Lower leg skin (tissue), 4 donors: ENCODE data around the gene SNRPE. TPM values are rescaled to one million over a fixed set of nuclear protein-coding genes. Genes with fewer than 3 reads are reported as not detected.
A peak's percentile ranks its signal among the peaks of the same experiment; 100 is the strongest.

ENCODE experiments used
- DNase-seq, 2 donors: peaks; one replicate each; pipeline ENCODE4 v3.0.0-alpha.2; 2019; ENCODE audit warnings: low spot score in 2 of 2
- H3K4me3 ChIP-seq: fragments of 200-600 bp; sonication (generic); 2 replicates; pipeline ENCODE4 v1.5.1; 2017; ENCODE audit warnings: mild to moderate bottlenecking, low read depth; ENCODE audit not compliant: poor library complexity, severe bottlenecking
- POLR2A ChIP-seq, 2 donors: fragments of 450-650 bp; IDR thresholded peaks; one replicate each; pipeline ENCODE4 v1.6.1; 2016 to 2017; ENCODE audit warnings: antibody characterized with exemption in 2 of 2, mild to moderate bottlenecking in 1 of 2, moderate library complexity in 1 of 2
- WGBS, 2 donors: methylation state at CpG; one replicate each; pipeline ENCODE4 v1.1.5; 2018; 5-methylcytosine and 5-hydroxymethylcytosine counted together
- intact Hi-C: fragments of 100-400 bp; cut with DNase I; formaldehyde crosslinking; loops from one replicate; pipeline ENCODE4 v1.15.0; 2023; ENCODE audit warnings: low total_unique reads
- total RNA-seq, 4 donors: library from RNA; depleted of rRNA; stranded (reverse); fragments of >200 nt; gene quantifications; one replicate each; pipeline ENCODE4 v1.1.0, GENCODE V29; 2016
- TF ChIP-seq, protein P1 (sequence below), 3 donors: fragments of 450-650 bp; IDR thresholded peaks; one replicate each; pipeline ENCODE4 v1.5.1; 2016; ENCODE audit warnings: antibody characterized with exemption in 3 of 3, mild to moderate bottlenecking in 3 of 3, moderate library complexity in 2 of 3

Gene SNRPE
- total RNA-seq, 4 donors from 2014 or later, result 36.5 to 51.1 (median 38.8) TPM

DNA sequence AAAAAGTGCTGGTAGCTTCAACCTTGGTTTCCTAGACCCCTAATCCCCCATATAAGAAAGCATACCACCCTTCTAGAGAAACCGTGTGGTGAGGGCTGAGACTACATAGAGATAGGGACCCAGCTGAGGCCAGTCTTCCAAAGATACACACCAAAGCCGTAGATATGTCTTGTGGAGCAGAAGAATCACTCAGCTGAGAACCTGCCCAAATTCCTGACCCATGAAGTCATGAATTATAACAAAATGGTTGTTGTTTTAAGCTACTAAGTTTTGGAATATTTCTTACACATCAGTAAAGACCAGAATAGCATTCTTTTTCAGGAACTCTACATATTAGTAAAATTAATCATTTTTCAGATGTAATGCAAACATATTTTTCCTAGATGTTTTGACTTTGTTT lies 3.3 kb upstream of the SNRPE start:
- intact Hi-C loops, result no loop called here
- no peak overlapping the region for H3K4me3 ChIP-seq
- no peak for DNase-seq
- 26 to 29% methylated on average over 2 of the region's 2 CpGs for WGBS, 2 donors
- TF ChIP-seq, protein P1, sequence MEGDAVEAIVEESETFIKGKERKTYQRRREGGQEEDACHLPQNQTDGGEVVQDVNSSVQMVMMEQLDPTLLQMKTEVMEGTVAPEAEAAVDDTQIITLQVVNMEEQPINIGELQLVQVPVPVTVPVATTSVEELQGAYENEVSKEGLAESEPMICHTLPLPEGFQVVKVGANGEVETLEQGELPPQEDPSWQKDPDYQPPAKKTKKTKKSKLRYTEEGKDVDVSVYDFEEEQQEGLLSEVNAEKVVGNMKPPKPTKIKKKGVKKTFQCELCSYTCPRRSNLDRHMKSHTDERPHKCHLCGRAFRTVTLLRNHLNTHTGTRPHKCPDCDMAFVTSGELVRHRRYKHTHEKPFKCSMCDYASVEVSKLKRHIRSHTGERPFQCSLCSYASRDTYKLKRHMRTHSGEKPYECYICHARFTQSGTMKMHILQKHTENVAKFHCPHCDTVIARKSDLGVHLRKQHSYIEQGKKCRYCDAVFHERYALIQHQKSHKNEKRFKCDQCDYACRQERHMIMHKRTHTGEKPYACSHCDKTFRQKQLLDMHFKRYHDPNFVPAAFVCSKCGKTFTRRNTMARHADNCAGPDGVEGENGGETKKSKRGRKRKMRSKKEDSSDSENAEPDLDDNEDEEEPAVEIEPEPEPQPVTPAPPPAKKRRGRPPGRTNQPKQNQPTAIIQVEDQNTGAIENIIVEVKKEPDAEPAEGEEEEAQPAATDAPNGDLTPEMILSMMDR (IDR thresholded peaks at IDR 0.05), result no peak
- no peak for TF ChIP-seq POLR2A (IDR thresholded peaks at IDR 0.05)

DNA sequence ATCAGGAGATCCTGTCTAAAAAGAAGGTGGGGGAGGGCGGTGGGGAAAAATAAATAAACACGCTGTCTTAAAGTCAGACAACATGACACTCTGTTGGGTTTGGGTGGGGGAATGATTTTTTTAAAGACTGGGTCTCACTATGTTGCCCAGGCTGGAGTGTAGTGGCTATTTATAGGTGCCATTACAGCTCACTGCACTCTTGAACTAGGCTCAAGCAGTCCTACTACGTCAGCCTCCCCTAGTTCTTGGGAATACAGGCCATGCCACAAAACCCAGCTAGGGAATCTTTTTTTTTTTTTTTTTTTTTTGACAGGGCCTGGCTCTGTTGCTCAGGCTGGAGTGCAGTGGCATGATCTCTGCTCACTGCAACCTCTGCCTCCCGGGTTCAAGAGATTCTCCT lies 2.4 kb upstream of the SNRPE start:
- TF ChIP-seq, protein P1 (IDR thresholded peaks at IDR 0.05), result no peak
- no peak for TF ChIP-seq POLR2A (IDR thresholded peaks at IDR 0.05)
- WGBS, 2 donors, result 78 to 86% methylated on average over 4 of the region's 4 CpGs
- no peak for DNase-seq
- H3K4me3 ChIP-seq, result no peak overlapping the region
- intact Hi-C loops, result no loop called here

DNA sequence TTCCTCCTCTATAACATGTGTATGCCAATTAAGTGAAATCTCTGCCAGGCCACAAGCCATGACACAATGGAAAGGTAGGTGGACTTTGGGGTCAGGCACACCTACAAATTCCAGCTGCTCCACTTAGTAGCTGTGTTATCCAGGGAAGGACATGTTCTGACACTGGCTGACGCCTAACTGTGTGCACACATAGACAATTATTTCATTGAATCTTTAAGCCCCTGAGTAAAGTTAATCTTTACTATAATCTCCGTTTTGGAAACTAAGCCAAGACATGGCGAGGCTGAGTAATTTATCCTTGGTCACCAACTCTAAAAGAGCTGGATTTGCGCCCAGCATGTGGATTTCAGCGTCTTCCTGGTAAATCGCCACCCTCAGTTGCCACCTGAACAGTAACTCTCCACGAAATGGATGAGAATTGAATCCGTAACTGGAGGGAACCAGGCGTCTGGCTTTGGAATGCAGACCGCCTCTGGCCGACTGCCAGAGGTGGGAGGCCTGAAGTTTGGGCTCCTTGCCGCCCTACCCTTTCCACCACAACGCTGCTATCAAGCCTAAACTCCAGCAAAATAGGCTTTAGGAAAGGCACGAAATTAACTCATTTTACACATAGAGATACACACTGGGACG lies 888 bp upstream of the SNRPE start:
- WGBS, 2 donors, result 26 to 33% methylated on average over 15 of the region's 15 CpGs
- DNase-seq, result peak in 1 of 2 donors; percentile 32
- intact Hi-C loops, result no loop called here
- TF ChIP-seq, protein P1 (IDR thresholded peaks at IDR 0.05), result no peak
- no peak for TF ChIP-seq POLR2A (IDR thresholded peaks at IDR 0.05)
- no peak overlapping the region for H3K4me3 ChIP-seq

DNA sequence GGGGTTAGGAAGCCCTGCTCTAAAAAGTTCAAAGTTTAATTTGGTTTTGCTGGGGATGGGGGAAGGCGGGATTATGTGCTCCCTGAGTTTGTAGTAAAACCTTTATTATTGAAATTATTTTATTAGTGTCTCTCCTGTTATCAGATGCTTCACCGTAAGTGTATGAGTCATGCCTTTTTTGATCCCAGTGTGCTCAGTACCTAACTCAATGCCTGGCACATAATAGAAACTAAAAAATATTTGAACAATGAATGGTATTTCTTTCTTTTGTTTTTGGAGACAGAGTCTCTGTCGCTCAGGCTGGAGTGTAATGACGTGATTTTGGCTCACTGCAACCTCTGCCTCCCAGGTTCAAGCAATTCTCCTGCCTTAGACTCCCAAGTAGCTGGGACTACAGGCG lies 6.4 kb downstream of the SNRPE start:
- DNase-seq, result no peak
- WGBS, 2 donors, result 57 to 58% methylated on average over 5 of the region's 5 CpGs
- intact Hi-C loops, result loop anchor here (5.0 kb wide), 1 partner anchor 259 kb away; no protein-coding TSS in a partner anchor
- H3K4me3 ChIP-seq, result no peak overlapping the region
- TF ChIP-seq, protein P1 (IDR thresholded peaks at IDR 0.05), result no peak
- TF ChIP-seq POLR2A (IDR thresholded peaks at IDR 0.05), result no peak

DNA sequence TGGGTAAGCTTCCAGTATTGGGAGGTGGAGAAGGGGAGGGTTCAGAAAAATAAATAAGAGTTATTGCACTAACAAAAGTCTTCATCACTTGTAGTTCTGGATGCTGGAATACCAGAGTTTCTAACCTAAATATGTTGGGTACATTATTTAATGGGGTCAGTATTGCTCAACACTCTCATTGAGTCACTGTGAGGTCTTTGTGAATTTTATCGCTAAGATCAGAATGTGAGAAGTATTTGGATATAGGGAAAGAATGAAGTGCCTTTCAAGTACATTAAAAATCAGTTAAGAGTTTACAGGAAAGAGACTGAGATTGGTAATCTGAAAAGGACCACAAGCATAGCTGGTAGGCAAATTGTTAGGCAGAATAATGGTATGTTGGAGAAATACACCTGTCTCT lies 8.8 kb downstream of the SNRPE start:
- WGBS, 2 donors, result 91 to 100% methylated on average over 1 of the region's 1 CpG
- TF ChIP-seq, protein P1 (IDR thresholded peaks at IDR 0.05), result no peak
- TF ChIP-seq POLR2A (IDR thresholded peaks at IDR 0.05), result no peak
- intact Hi-C loops, result no loop called here
- no peak for DNase-seq
- H3K4me3 ChIP-seq, result no peak overlapping the region
